Activated CD4-positive, alpha-beta memory T cell treated with anti-CD3 and anti-CD28 coated beads for 36 hours (primary cell): ENCODE data around the gene EED. TPM values are rescaled to one million over a fixed set of nuclear protein-coding genes. Genes with fewer than 3 reads are reported as not detected.
A peak's percentile ranks its signal among the peaks of the same experiment; 100 is the strongest.

Experiments used
- CTCF ChIA-PET: fragments of 350-600 bp; sonication (Branson Sonifier 250); formaldehyde crosslinking; loops from one replicate; lab custom pipeline; 2021; ENCODE audit warnings: antibody characterized with exemption, inconsistent platforms; lab: Charles Lee
- POLR2A ChIA-PET: fragments of 350-600 bp; sonication (Branson Sonifier 250); formaldehyde crosslinking; loops from one replicate; lab custom pipeline; 2021; ENCODE audit warnings: antibody characterized with exemption; lab: Charles Lee
- DNase-seq: peaks from one replicate; pipeline ENCODE4 v3.0.0-alpha.2; 2020
- H3K27ac Mint-ChIP-seq: one replicate; pipeline ENCODE4 v1.8.0; 2021; ENCODE audit warnings: mixed read lengths
- H3K27me3 Mint-ChIP-seq: one replicate; pipeline ENCODE4 v1.8.0; 2021; ENCODE audit warnings: mixed read lengths
- H3K36me3 Mint-ChIP-seq: one replicate; pipeline ENCODE4 v1.8.0; 2021; ENCODE audit warnings: mixed read lengths
- H3K4me1 Mint-ChIP-seq: one replicate; pipeline ENCODE4 v1.8.0; 2021; ENCODE audit warnings: low read depth, mixed read lengths
- H3K4me3 Mint-ChIP-seq: one replicate; pipeline ENCODE4 v1.8.0; 2021; ENCODE audit warnings: mild to moderate bottlenecking, mixed read lengths
- H3K9me3 Mint-ChIP-seq: one replicate; pipeline ENCODE4 v1.8.0; 2021; ENCODE audit warnings: mixed read lengths
- intact Hi-C: fragments of 100-400 bp; cut with micrococcal nuclease; formaldehyde crosslinking; loops from one replicate; pipeline ENCODE4 v1.15.1; 2023
- total RNA-seq, 2 experiments: library from RNA; stranded (reverse); gene quantifications; one replicate each; pipeline ENCODE4 v1.2.3, GENCODE V29; 2021

The EED gene
- total RNA-seq, 2 experiments from 2014 or later = 170 TPM

- intact Hi-C loops = no loop called here
- H3K9me3 Mint-ChIP-seq = no peaks in the 10 kb centered on the region
- no peaks in the 10 kb centered on the region for H3K27me3 Mint-ChIP-seq
- ChIA-PET POLR2A (no interaction called here), CTCF (interaction anchor here (2.0 kb wide), 1 partner anchor 12 kb away, joined by 11 read pairs; no protein-coding TSS in a partner anchor)
- peaks cover 11% of the 10 kb centered on the region for H3K4me1 Mint-ChIP-seq
- DNase-seq = no peak
- H3K4me3 Mint-ChIP-seq = no peak overlapping the region
- H3K27ac Mint-ChIP-seq = no peak overlapping the region
- no peaks in the 10 kb centered on the region for H3K36me3 Mint-ChIP-seq
These were observed 38.9 kb upstream of the EED start for GRCh38 chr11:86205421-86206336.

- Mint-ChIP-seq H3K4me1 (peaks cover 16% of the 10 kb centered on the region), H3K4me3 (no peak overlapping the region), H3K27me3 (no peaks in the 10 kb centered on the region), H3K36me3 (no peaks in the 10 kb centered on the region), H3K9me3 (no peaks in the 10 kb centered on the region), H3K27ac (no peak overlapping the region)
- DNase-seq = no peak
- ChIA-PET POLR2A (no interaction called here), CTCF (no interaction called here)
- intact Hi-C loops = no loop called here
These were observed 38.2 kb upstream of the EED start for GRCh38 chr11:86206337-86206695.

DNA sequence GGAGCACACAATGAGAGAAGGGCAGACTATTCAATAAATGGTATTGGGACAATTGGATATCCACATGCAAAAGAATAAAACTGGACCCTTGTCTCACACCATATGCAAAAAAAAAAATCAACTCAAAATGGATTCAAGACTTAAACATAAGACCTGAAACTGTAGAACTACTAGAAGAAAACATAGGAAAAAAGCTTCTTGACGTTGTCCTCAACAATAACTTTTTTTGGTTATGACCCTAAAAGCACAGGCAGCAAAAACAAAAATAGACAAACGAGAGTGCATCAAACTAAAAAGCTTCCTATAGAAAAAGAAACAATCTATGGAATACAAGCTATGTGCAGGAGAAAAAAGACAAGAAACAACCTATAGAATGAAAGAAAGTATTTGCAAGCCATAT is 37.1 kb upstream of the EED start:
- H3K27me3 Mint-ChIP-seq = no peaks in the 10 kb centered on the region
- CTCF ChIA-PET = no interaction called here
- H3K9me3 Mint-ChIP-seq = no peaks in the 10 kb centered on the region
- H3K36me3 Mint-ChIP-seq = no peaks in the 10 kb centered on the region
- no peak overlapping the region for H3K27ac Mint-ChIP-seq
- H3K4me3 Mint-ChIP-seq = no peak overlapping the region
- intact Hi-C loops = no loop called here
- no peak for DNase-seq
- POLR2A ChIA-PET = no interaction called here
- H3K4me1 Mint-ChIP-seq = peaks cover 23% of the 10 kb centered on the region

- no peak overlapping the region for H3K27ac Mint-ChIP-seq
- intact Hi-C loops = no loop called here
- POLR2A ChIA-PET = no interaction called here
- CTCF ChIA-PET = interaction anchor here (1.2 to 1.6 kb wide), 2 partner anchors 10 to 15 kb away, joined by 3 read pairs; no protein-coding TSS in a partner anchor
- no peaks in the 10 kb centered on the region for H3K36me3 Mint-ChIP-seq
- no peaks in the 10 kb centered on the region for H3K27me3 Mint-ChIP-seq
- H3K4me1 Mint-ChIP-seq = peaks cover 35% of the 10 kb centered on the region
- DNase-seq = no peak
- H3K9me3 Mint-ChIP-seq = no peaks in the 10 kb centered on the region
- no peak overlapping the region for H3K4me3 Mint-ChIP-seq
These were observed 36.0 kb upstream of the EED start for GRCh38 chr11:86208572-86208971.

- Mint-ChIP-seq H3K27ac (no peak overlapping the region), H3K9me3 (peaks cover 2% of the 10 kb centered on the region), H3K4me1 (peaks cover 48% of the 10 kb centered on the region), H3K36me3 (no peaks in the 10 kb centered on the region), H3K27me3 (no peaks in the 10 kb centered on the region), H3K4me3 (no peak overlapping the region)
- ChIA-PET CTCF (interaction anchor here (1.2 to 2.4 kb wide), 3 partner anchors 9 to 168 kb away, joined by 3 to 8 read pairs (median 3); no protein-coding TSS in a partner anchor), POLR2A (no interaction called here)
- no peak for DNase-seq
- intact Hi-C loops = loop anchor here (5.0 to 10.0 kb wide), 3 partner anchors 205 to 458 kb away; no protein-coding TSS in a partner anchor
These were observed 34.5 kb upstream of the EED start for GRCh38 chr11:86209806-86210657.

- Mint-ChIP-seq H3K36me3 (no peaks in the 10 kb centered on the region), H3K27ac (no peak overlapping the region), H3K4me1 (peaks cover 56% of the 10 kb centered on the region), H3K9me3 (peaks cover 2% of the 10 kb centered on the region), H3K27me3 (no peaks in the 10 kb centered on the region), H3K4me3 (no peak overlapping the region)
- ChIA-PET POLR2A (interaction anchor here (1.0 to 1.9 kb wide), 5 partner anchors 9 to 143 kb away, joined by 3 to 6 read pairs (median 3); no protein-coding TSS in a partner anchor), CTCF (interaction anchor here (1.8 to 2.4 kb wide), 2 partner anchors 9 to 169 kb away, joined by 7 to 8 read pairs; no protein-coding TSS in a partner anchor)
- intact Hi-C loops = loop anchor here (5.0 to 10.0 kb wide), 3 partner anchors 204 to 459 kb away; no protein-coding TSS in a partner anchor
- no peak for DNase-seq
These were observed 33.7 kb upstream of the EED start for GRCh38 chr11:86210898-86211297.

GRCh38 chr11:86211619-86212018 is 32.9 kb upstream of the EED start:
- POLR2A ChIA-PET = interaction anchor here (0.7 to 1.9 kb wide), 8 partner anchors 9 to 263 kb away, joined by 3 to 6 read pairs (median 3); no protein-coding TSS in a partner anchor
- Mint-ChIP-seq H3K27ac (peak overlapping the region; percentile 50), H3K4me3 (no peak overlapping the region), H3K9me3 (peaks cover 2% of the 10 kb centered on the region), H3K4me1 (peaks cover 59% of the 10 kb centered on the region), H3K36me3 (no peaks in the 10 kb centered on the region), H3K27me3 (no peaks in the 10 kb centered on the region)
- CTCF ChIA-PET = interaction anchor here (0.6 to 2.4 kb wide), 7 partner anchors 9 to 182 kb away, joined by 3 to 8 read pairs (median 4); no protein-coding TSS in a partner anchor
- intact Hi-C loops = loop anchor here (5.0 to 10.0 kb wide), 3 partner anchors 203 to 459 kb away; no protein-coding TSS in a partner anchor
- peak; percentile 46 for DNase-seq

DNA sequence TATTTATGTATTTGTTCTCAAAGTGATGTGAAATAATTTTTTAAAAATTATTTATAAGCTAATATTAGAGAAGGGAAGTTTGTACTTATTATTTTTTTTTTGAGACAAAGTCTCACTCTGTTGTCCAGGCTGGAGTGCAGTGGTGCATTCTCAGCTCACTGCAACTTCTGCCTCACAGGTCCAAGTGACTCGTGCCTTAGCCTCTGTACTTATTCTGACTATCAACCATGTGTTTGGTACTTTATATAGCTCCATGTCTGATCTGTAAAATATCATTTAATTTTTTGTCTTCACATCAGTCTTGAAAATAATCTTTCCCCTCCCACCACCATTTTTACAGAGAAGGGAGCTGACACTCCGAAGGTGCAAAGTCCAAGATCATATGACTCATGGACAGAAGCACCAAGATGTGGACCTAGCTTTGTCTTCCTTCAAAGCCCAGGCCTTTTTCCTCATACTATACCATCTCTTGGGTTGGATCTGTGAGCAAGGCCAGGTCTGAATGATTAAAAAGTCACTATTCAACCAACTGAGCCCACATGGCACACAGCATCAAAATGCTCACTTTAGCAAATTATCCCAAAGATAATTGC is 32.4 kb upstream of the EED start:
- Mint-ChIP-seq H3K36me3 (no peaks in the 10 kb centered on the region), H3K9me3 (peaks cover 2% of the 10 kb centered on the region), H3K4me3 (no peak overlapping the region), H3K27me3 (no peaks in the 10 kb centered on the region), H3K4me1 (peaks cover 59% of the 10 kb centered on the region), H3K27ac (peak overlapping the region; percentile 65)
- POLR2A ChIA-PET = interaction anchor here (0.6 to 1.9 kb wide), 8 partner anchors 9 to 264 kb away, joined by 3 to 6 read pairs (median 3); no protein-coding TSS in a partner anchor
- intact Hi-C loops = loop anchor here (5.0 to 10.0 kb wide), 3 partner anchors 203 to 460 kb away; no protein-coding TSS in a partner anchor
- DNase-seq = no peak
- CTCF ChIA-PET = interaction anchor here (0.6 to 2.4 kb wide), 7 partner anchors 10 to 181 kb away, joined by 3 to 8 read pairs (median 4); no protein-coding TSS in a partner anchor

DNA sequence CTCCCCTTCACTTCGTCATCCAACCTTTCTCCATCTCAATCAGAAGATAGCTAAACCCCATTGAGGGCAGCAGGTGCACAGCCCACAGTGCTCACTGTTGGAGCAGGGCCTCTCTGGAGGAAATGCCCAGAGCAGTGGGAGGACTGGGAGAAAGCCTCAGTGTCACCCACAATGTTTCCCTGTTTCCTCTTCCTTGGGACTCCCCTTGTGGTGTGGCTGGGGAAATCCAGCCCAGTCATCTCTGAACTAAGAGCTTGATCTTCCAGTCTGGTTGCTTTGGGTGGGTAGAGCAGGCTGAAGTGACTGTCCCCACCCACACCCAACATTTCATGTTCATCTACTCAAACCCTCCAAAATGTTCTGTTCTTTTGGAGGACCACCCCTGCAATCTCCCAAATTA is 29.8 kb upstream of the EED start:
- Mint-ChIP-seq H3K36me3 (no peaks in the 10 kb centered on the region), H3K4me1 (peaks cover 76% of the 10 kb centered on the region), H3K9me3 (peaks cover 2% of the 10 kb centered on the region), H3K27me3 (no peaks in the 10 kb centered on the region), H3K27ac (peak overlapping the region; percentile 71), H3K4me3 (peak overlapping the region; percentile 18)
- POLR2A ChIA-PET = interaction anchor here (0.6 to 2.1 kb wide), 10 partner anchors 11 to 276 kb away, joined by 3 to 11 read pairs (median 4); partner anchors contain the start of genes EED and PICALM
- DNase-seq = peak; percentile 93
- CTCF ChIA-PET = interaction anchor here (0.8 to 2.8 kb wide), 7 partner anchors 13 to 174 kb away, joined by 3 to 13 read pairs (median 4); partner anchors contain the start of gene PICALM
- intact Hi-C loops = loop anchor here (1.0 to 10.0 kb wide), 10 partner anchors 12 to 462 kb away; no protein-coding TSS in a partner anchor

GRCh38 chr11:86218125-86219084 is 26.1 kb upstream of the EED start:
- intact Hi-C loops = loop anchor here (1.0 to 10.0 kb wide), 9 partner anchors 10 to 364 kb away; partner anchors contain the start of genes CCDC83 and EED
- peak overlapping the region; percentile 92 for H3K27ac Mint-ChIP-seq
- no peaks in the 10 kb centered on the region for H3K27me3 Mint-ChIP-seq
- peaks cover 2% of the 10 kb centered on the region for H3K9me3 Mint-ChIP-seq
- ChIA-PET POLR2A (interaction anchor here (0.6 to 2.4 kb wide), 8 partner anchors 12 to 170 kb away, joined by 3 to 14 read pairs (median 5); partner anchors contain the start of gene EED), CTCF (interaction anchor here (0.6 to 3.0 kb wide), 25 partner anchors 9 to 364 kb away, joined by 3 to 18 read pairs (median 4); partner anchors contain the start of genes CCDC83 and EED)
- no peaks in the 10 kb centered on the region for H3K36me3 Mint-ChIP-seq
- H3K4me3 Mint-ChIP-seq = peak overlapping the region; percentile 56
- H3K4me1 Mint-ChIP-seq = peaks cover 76% of the 10 kb centered on the region
- peak; percentile 79 for DNase-seq
